Gastrocnemius medialis (tissue), 4 donors: Measurements from ENCODE around the gene HSF2BP. TPM values are rescaled to one million over a fixed set of nuclear protein-coding genes. Genes with fewer than 3 reads are reported as not detected.

ENCODE experiments used
- ATAC-seq, 2 donors: fragments of 150-250 bp; one replicate each; pipeline ENCODE4 v1.9.1; 2016
- DNase-seq, 2 donors: peaks; one replicate each; pipeline ENCODE4 v3.0.0-alpha.2; 2019
- H3K27ac ChIP-seq, 4 donors: fragments of 200-600 bp; sonication (generic); 1 replicate in 1 of 4; 2 replicates in 3 of 4; pipeline ENCODE4 v1.5.1; 2016 to 2018; ENCODE audit warnings: mild to moderate bottlenecking in 2 of 4, moderate library complexity in 1 of 4
- H3K27me3 ChIP-seq, 3 donors: fragments of 200-600 bp; sonication (generic) in 2 of 3; 1 replicate in 1 of 3; 2 replicates in 2 of 3; pipeline versions ENCODE4 v1.5.1 to v1.6.0; 2016 to 2019; ENCODE audit warnings: mild to moderate bottlenecking in 1 of 3, moderate library complexity in 1 of 3
- H3K36me3 ChIP-seq, 2 donors: fragments of 200-600 bp; sonication (generic) in 1 of 2; one replicate each; pipeline ENCODE4 v1.5.1; 2017 to 2018
- H3K4me1 ChIP-seq, 2 donors: fragments of 200-600 bp; sonication (generic) in 1 of 2; one replicate each; pipeline ENCODE4 v1.5.1; 2016 to 2017; ENCODE audit warnings: mild to moderate bottlenecking in 2 of 2
- H3K4me3 ChIP-seq, 4 donors: fragments of 200-600 bp; sonication (generic) in 3 of 4; 1 replicate in 1 of 4; 2 replicates in 3 of 4; pipeline ENCODE4 v1.5.1; 2016 to 2019; ENCODE audit warnings: mild to moderate bottlenecking in 2 of 4
- H3K9me3 ChIP-seq, 3 donors: fragments of 200-600 bp; sonication (generic) in 2 of 3; 1 replicate in 1 of 3; 2 replicates in 2 of 3; pipeline ENCODE4 v1.5.1; 2016 to 2019
- CTCF ChIP-seq, 5 experiments: fragments of 450-650 bp in 3 of 5; fragments of 200-600 bp in 2 of 5; sonication (generic) in 2 of 5; IDR thresholded peaks in 4 of 5; conservative IDR thresholded peaks in 1 of 5; 1 replicate in 4 of 5; 2 replicates in 1 of 5; pipeline ENCODE4 v1.5.1; 2016 to 2019; ENCODE audit warnings: antibody characterized with exemption in 5 of 5, mild to moderate bottlenecking in 3 of 5, moderate library complexity in 3 of 5
- POLR2A ChIP-seq, 2 donors: fragments of 450-650 bp; IDR thresholded peaks; one replicate each; pipeline ENCODE4 v1.6.1; 2017; ENCODE audit warnings: antibody characterized with exemption in 2 of 2, mild to moderate bottlenecking in 2 of 2, moderate library complexity in 2 of 2
- in situ Hi-C, 4 donors: fragments of 200-750 bp; cut with MboI; loops; one replicate each; pipeline versions ENCODE4 v1.15.0 to v1.8.0; 2017; ENCODE audit warnings: low sequenced_read_pairs in 4 of 4
- intact Hi-C: fragments of 100-400 bp; cut with DNase I; formaldehyde crosslinking; loops from one replicate; pipeline ENCODE4 v1.15.1; 2023; ENCODE audit warnings: low total_unique reads
- total RNA-seq, 4 donors: library from RNA; depleted of rRNA; stranded (reverse); fragments of >200 nt; gene quantifications; one replicate each; pipeline versions ENCODE4 v1.1.0 to v1.2.3, GENCODE V29; 2016

Gene HSF2BP
- total RNA-seq, 4 donors from 2014 or later = 0.63 TPM; not detected in 3

- intact Hi-C loops = no loop called here
- H3K4me1 ChIP-seq = peaks cover 17 to 19% of the 10 kb centered on the region in 2 donors
Observed at GRCh38 chr21:43662286-43662685, 3.0 kb upstream of the HSF2BP start.

GRCh38 chr21:43658769-43659135 lies 536 bp downstream of the HSF2BP start:
- intact Hi-C loops = loop anchor here (2.0 to 5.0 kb wide), 2 partner anchors 59 to 780 kb away; partner anchors contain the start of genes PDXK and WDR4
- H3K27me3 ChIP-seq = no peaks in the 10 kb centered on the region
- H3K9me3 ChIP-seq = no peaks in the 10 kb centered on the region
- peak in 1 of 2 donors; percentile 21 for DNase-seq
- in situ Hi-C loops = no loop called here
- peak overlapping the region; percentile 74 to 90 (median 88) for H3K27ac ChIP-seq
- no peak for ATAC-seq
- peak overlapping the region; percentile 74 to 98 (median 88) for H3K4me3 ChIP-seq
- TF ChIP-seq CTCF (IDR thresholded peaks at IDR 0.05 in 4 of 5, conservative IDR thresholded peaks at IDR 0.05 in 1 of 5) (no peak), POLR2A (IDR thresholded peaks at IDR 0.05) (no peak)
- H3K4me1 ChIP-seq = peaks cover 17 to 19% of the 10 kb centered on the region in 2 donors
- H3K36me3 ChIP-seq = peaks cover 0 to 12% of the 10 kb centered on the region in 2 donors

More at GRCh38 chr21:43662286-43662685, 3.0 kb upstream of the HSF2BP start:
- in situ Hi-C loops = no loop called here
- no peak for DNase-seq
- no peaks in the 10 kb centered on the region for H3K27me3 ChIP-seq
- ATAC-seq = no peak
- H3K27ac ChIP-seq = peak overlapping the region in 1 of 4 donors; percentile 11
- TF ChIP-seq POLR2A (IDR thresholded peaks at IDR 0.05) = no peak
- H3K4me3 ChIP-seq = no peak overlapping the region
- H3K9me3 ChIP-seq = no peaks in the 10 kb centered on the region
- H3K36me3 ChIP-seq = peaks cover 0 to 12% of the 10 kb centered on the region in 2 donors

- Histone ChIP-seq H3K27me3 (no peaks in the 10 kb centered on the region), H3K36me3 (peaks cover 0 to 8% of the 10 kb centered on the region in 2 donors), H3K27ac (no peak overlapping the region), H3K4me1 (peaks cover 17 to 19% of the 10 kb centered on the region in 2 donors), H3K9me3 (no peaks in the 10 kb centered on the region), H3K4me3 (no peak overlapping the region)
- intact Hi-C loops (loop anchor here (2.0 to 5.0 kb wide), 2 partner anchors 59 to 779 kb away; partner anchors contain the start of genes PDXK and WDR4), in situ Hi-C loops (no loop called here)
- TF ChIP-seq CTCF (IDR thresholded peaks at IDR 0.05 in 4 of 5, conservative IDR thresholded peaks at IDR 0.05 in 1 of 5) = no peak
- no peak for TF ChIP-seq POLR2A (IDR thresholded peaks at IDR 0.05)
- DNase-seq (no peak), ATAC-seq (no peak)
Observed at GRCh38 chr21:43658088-43658741, 1.1 kb downstream of the HSF2BP start.

- peaks cover 0 to 3% of the 10 kb centered on the region in 2 donors for H3K36me3 ChIP-seq
- intact Hi-C loops = loop anchor here (2.0 to 5.0 kb wide), 2 partner anchors 60 to 779 kb away; partner anchors contain the start of genes PDXK and WDR4
- in situ Hi-C loops = no loop called here
- ATAC-seq (no peak), DNase-seq (no peak)
- TF ChIP-seq CTCF (IDR thresholded peaks at IDR 0.05 in 4 of 5, conservative IDR thresholded peaks at IDR 0.05 in 1 of 5) (no peak), POLR2A (IDR thresholded peaks at IDR 0.05) (no peak)
- no peaks in the 10 kb centered on the region for H3K27me3 ChIP-seq
- H3K27ac ChIP-seq = no peak overlapping the region
- H3K4me3 ChIP-seq = no peak overlapping the region
- H3K4me1 ChIP-seq = peaks cover 17 to 19% of the 10 kb centered on the region in 2 donors
- no peaks in the 10 kb centered on the region for H3K9me3 ChIP-seq
Observed at GRCh38 chr21:43657355-43658087, 1.8 kb downstream of the HSF2BP start.
